PC-3 (cell line): ENCODE measurements around the gene ZNF732. TPM values are rescaled to one million over a fixed set of nuclear protein-coding genes. Genes with fewer than 3 reads are reported as not detected.

Source experiments
- microRNA-seq: library from miRNA; unstranded; fragments of <30 nt; microRNA quantifications from one replicate; pipeline ENCODE4 v1.1.0, GENCODE V29; 2020; ENCODE audit not compliant: unreplicated experiment
- total RNA-seq: library from RNA; depleted of rRNA; stranded (reverse); fragments of >200 nt; gene quantifications from 2 replicates; pipeline ENCODE4 v1.2.3, GENCODE V29; 2014; rRNA removed

Gene ZNF732
- total RNA-seq, 1 experiment from 2014 or later: not detected

Small RNA genes lying within 50 kb of the gene (microRNA-seq; reads per million reads assigned to microRNA genes)
- gene MIR571: not detected

Other genes starting within 250 kb of the ZNF732 start
- gene ZNF718, start 181.0 kb downstream of the ZNF732 start, total RNA-seq: 3.2 and 3.8 TPM in 2 replicates
- gene ZNF141, start 32.3 kb upstream of the ZNF732 start, total RNA-seq: 5.4 and 6.5 TPM in 2 replicates
- 17.5 and 23.1 TPM in 2 replicates for gene ZNF721, start 193.7 kb upstream of the ZNF732 start, total RNA-seq
- gene PIGG, start 193.7 kb upstream of the ZNF732 start, total RNA-seq: 21.2 and 27.9 TPM in 2 replicates